ENCODE measurements around the gene NRXN3.

Gene NRXN3

DNA sequence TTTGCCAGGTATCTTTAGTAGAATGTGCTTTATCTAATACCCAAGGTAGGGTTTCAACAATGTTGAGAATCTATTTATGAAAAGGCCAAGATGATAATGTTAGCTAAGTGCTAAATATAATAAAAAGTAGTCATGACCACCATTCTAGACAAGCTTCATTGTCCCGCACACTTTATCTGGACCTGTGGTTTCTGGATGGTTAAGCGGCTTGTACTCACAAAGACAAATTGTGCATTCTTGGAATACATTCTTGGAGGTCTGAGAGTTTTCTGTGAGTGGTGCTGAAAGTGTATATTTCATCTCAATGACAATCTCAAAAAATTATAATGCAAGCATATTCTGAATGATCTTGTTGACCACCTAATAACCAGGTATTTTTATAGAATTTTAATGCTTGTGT is 1394.2 kb downstream of the NRXN3 start:
- in situ Hi-C loops (cut with MboI; ENCODE audit: low sequenced_read_pairs, unreplicated experiment) = no loop called here
- TF ChIP-seq, protein P1, sequence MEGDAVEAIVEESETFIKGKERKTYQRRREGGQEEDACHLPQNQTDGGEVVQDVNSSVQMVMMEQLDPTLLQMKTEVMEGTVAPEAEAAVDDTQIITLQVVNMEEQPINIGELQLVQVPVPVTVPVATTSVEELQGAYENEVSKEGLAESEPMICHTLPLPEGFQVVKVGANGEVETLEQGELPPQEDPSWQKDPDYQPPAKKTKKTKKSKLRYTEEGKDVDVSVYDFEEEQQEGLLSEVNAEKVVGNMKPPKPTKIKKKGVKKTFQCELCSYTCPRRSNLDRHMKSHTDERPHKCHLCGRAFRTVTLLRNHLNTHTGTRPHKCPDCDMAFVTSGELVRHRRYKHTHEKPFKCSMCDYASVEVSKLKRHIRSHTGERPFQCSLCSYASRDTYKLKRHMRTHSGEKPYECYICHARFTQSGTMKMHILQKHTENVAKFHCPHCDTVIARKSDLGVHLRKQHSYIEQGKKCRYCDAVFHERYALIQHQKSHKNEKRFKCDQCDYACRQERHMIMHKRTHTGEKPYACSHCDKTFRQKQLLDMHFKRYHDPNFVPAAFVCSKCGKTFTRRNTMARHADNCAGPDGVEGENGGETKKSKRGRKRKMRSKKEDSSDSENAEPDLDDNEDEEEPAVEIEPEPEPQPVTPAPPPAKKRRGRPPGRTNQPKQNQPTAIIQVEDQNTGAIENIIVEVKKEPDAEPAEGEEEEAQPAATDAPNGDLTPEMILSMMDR (IDR thresholded peaks at IDR 0.05; ENCODE audit: borderline replicate concordance, control extremely low read depth, extremely low read depth, insufficient read depth, missing control alignments) = no peak
- no peak for DNase-seq (ENCODE audit: low spot score)

DNA sequence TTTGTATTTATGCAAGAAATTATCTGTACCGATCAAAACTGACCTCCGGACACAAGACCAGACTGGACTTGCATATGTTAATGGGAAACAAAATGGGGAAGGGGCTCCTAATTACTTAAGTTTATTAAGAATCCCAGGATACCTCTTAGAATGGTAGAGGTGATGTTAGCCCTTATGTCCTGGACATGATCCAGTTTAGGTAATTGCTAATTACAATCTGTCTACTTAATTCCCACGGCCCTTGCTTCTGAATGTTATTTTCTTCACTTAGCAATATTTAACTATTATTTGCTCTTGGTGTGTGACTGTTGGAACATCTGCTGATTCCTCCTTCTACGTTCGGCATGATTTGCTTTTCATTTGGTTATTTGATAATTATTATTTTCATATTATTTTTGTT is 1397.1 kb downstream of the NRXN3 start:
- DNase-seq (ENCODE audit: low spot score) = no peak
- TF ChIP-seq, protein P1 (IDR thresholded peaks at IDR 0.05; ENCODE audit: borderline replicate concordance, control extremely low read depth, extremely low read depth, insufficient read depth, missing control alignments) = no peak
- in situ Hi-C loops (cut with MboI; ENCODE audit: low sequenced_read_pairs, unreplicated experiment) = no loop called here

DNA sequence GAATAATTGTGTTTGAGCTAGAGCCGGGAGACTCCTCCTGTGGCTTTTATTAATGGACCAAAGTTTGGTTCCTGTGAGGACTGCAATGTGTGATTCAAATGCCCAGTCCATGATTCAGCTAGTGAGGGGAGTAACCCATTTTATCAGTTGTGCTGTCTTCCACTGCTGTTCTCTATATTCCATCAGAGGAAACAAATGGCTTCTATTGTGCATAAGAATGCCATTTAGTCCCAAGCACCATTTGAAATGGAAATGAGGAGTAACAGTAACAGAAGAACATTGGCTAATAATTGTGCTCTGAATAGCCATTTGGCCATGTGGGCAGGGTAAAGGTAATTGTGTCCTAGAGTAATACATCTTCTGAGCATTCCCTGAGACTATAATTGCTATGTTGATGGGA is 1398.4 kb downstream of the NRXN3 start:
- DNase-seq (ENCODE audit: low spot score) = no peak
- TF ChIP-seq, protein P1 (IDR thresholded peaks at IDR 0.05; ENCODE audit: borderline replicate concordance, control extremely low read depth, extremely low read depth, insufficient read depth, missing control alignments) = no peak
- in situ Hi-C loops (cut with MboI; ENCODE audit: low sequenced_read_pairs, unreplicated experiment) = no loop called here

GRCh38 chr14:79569072-79569471 is 1398.9 kb downstream of the NRXN3 start:
- in situ Hi-C loops (cut with MboI; ENCODE audit: low sequenced_read_pairs, unreplicated experiment) = no loop called here
- TF ChIP-seq, protein P1 (IDR thresholded peaks at IDR 0.05; ENCODE audit: borderline replicate concordance, control extremely low read depth, extremely low read depth, insufficient read depth, missing control alignments) = no peak
- no peak for DNase-seq (ENCODE audit: low spot score)

GRCh38 chr14:79570648-79571047 is 1400.5 kb downstream of the NRXN3 start:
- TF ChIP-seq, protein P1 (IDR thresholded peaks at IDR 0.05; ENCODE audit: borderline replicate concordance, control extremely low read depth, extremely low read depth, insufficient read depth, missing control alignments) = no peak
- in situ Hi-C loops (cut with MboI; ENCODE audit: low sequenced_read_pairs, unreplicated experiment) = no loop called here
- DNase-seq (ENCODE audit: low spot score) = no peak

DNA sequence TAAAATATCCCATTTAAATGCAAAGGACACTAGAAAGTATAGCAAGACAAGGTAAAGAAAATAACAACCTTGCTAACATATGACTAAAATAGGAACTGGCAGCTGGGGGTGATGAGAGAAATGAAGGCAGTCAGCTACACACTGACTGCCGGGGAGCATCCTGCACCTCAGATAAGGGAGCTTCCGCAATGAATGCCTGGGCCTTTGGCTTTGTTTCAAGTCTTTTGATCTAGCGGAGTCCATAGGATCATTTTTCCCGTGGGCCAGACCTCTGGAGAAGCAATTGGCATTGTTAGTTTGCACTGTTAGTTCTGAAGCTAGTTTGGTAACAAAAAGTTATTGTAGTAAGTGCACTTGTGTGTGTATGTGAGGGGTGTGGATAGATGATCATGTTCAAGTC is 1401.2 kb downstream of the NRXN3 start:
- TF ChIP-seq, protein P1 (IDR thresholded peaks at IDR 0.05; ENCODE audit: borderline replicate concordance, control extremely low read depth, extremely low read depth, insufficient read depth, missing control alignments) = no peak
- in situ Hi-C loops (cut with MboI; ENCODE audit: low sequenced_read_pairs, unreplicated experiment) = no loop called here
- DNase-seq (ENCODE audit: low spot score) = no peak

DNA sequence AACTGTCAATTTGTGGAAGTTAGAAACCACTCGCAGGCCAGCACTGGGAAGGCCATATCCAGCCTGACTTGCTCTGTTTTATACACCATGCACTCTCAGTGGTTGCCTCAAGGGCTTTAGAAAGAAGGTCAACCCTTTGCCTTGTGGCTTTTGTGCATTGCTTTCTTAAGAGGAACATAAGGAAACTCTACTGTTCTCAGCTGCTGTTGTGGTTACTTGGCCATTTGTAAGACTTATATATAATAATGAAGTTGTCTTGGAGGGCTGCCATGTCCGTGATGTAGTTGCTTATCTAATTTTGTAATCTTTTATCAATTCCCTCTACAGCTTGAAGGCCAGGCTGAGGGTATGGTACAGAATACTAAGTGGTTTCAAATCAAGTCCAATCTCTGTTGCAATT is 1403.3 kb downstream of the NRXN3 start:
- in situ Hi-C loops (cut with MboI; ENCODE audit: low sequenced_read_pairs, unreplicated experiment) = no loop called here
- DNase-seq (ENCODE audit: low spot score) = no peak

More for the DNA sequence above, 1403.3 kb downstream of the NRXN3 start:
- TF ChIP-seq, protein P1 (IDR thresholded peaks at IDR 0.05; ENCODE audit: borderline replicate concordance, control extremely low read depth, extremely low read depth, insufficient read depth, missing control alignments) = no peak
